GM10266 (cell line): ENCODE results near the gene CTAGE1.
"Not testable (repeated sequence)": the region's sequence is repeated elsewhere in the genome, so short reads cannot be mapped to it uniquely, and the experiment has no call there.

Experiments used
- DNase-seq: peaks from one replicate; pipeline ENCODE4 v3.0.0; 2012; ENCODE audit errors: extremely low spot score
- CTCF ChIP-seq: IDR thresholded peaks from 2 replicates; pipeline ENCODE4 v1.5.1; 2012; ENCODE audit warnings: mild to moderate bottlenecking, low read depth; ENCODE audit not compliant: control insufficient read depth, insufficient read depth; ENCODE audit errors: missing control alignments

CTAGE1 gene

GRCh38 chr18:22456116-22456480 lies 38.4 kb upstream of the CTAGE1 start:
- DNase-seq, result no peak
- TF ChIP-seq CTCF, result no peak

GRCh38 chr18:22455425-22456115 lies 37.9 kb upstream of the CTAGE1 start:
- TF ChIP-seq CTCF, result no peak
- DNase-seq, result no peak

DNA sequence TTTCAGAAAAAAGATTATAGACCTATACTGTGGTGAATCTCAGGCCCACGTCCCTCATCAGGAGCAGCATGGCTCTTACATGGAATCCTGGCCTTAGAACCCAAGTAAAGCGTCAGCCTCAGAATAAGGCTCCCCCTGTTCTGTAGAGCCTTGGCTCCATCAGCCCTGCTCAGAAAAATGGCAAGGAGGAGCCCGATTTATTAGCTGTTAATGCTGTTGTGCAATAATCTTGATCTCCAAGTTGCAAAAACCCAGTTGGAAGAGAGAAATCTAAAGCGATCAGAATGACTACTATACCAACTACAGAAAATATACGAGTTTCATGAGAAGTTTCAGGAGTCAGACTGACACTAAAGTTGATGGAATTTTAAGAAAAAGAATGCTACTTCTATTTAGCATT lies 35.6 kb upstream of the CTAGE1 start:
- no peak for DNase-seq
- TF ChIP-seq CTCF, result no peak

DNA sequence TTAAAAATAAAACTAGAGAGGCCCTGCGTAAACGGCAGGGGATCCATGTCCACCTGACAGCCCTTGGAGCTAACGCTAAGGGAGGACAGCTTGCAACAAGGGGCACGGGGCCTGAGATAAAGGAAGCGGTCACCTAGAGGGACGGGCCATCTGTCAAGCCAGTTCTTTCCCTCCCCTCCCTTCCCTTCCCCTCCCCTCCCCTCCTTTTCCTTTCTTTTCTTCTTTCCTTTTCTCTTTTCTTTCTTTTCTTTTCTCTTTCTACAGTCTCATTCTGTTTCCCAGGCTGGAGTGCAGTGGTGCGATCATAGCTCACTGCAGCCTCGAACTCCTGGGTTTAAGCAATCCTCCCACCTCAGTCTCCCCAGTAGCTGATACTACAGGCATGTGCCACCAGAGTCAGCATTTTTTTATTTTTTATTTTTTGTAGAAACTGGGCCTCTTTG lies 34.5 kb upstream of the CTAGE1 start:
- TF ChIP-seq CTCF, result no peak
- DNase-seq, result no peak

GRCh38 chr18:22451796-22452195 lies 34.1 kb upstream of the CTAGE1 start:
- no peak for TF ChIP-seq CTCF
- DNase-seq, result peak; percentile 18

DNA sequence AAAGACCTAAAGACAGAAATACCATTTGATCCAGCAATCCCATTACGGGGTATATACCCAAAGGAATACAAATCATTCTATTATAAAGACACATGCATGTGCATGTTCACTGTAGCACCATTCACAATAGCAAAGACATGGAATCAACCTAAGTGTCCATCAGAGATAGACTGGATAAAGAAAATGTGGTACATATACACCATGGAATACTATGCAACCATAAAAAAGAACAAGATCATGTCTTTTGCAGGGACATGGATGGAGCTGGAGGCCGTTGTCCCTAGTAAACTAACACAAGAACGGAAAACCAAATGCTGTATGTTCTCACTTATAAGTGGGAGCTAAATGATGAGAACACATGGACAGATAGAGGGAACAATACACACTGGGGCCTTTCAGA lies 33.1 kb upstream of the CTAGE1 start:
- not testable (repeated sequence) for DNase-seq

DNA sequence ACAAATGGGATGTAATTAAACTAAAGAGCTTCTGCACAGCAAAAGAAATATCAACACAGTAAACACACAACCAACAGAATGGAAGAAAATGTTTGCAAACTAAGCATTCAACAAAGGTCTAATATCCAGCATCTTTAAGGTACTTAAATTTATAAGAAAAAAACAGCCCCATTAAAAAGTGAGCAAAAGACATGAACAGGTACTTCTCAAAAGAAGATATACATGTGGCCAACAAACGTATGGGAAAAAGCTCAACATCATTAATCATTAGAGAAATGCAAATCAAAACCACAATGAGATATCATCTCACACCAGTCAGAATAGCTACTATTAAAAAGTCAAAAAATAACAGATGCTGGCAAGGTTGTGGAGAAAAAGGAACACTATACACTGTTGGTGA lies 32.6 kb upstream of the CTAGE1 start:
- not testable (repeated sequence) for DNase-seq

GRCh38 chr18:22449753-22450152 lies 32.0 kb upstream of the CTAGE1 start:
- not testable (repeated sequence) for DNase-seq

DNA sequence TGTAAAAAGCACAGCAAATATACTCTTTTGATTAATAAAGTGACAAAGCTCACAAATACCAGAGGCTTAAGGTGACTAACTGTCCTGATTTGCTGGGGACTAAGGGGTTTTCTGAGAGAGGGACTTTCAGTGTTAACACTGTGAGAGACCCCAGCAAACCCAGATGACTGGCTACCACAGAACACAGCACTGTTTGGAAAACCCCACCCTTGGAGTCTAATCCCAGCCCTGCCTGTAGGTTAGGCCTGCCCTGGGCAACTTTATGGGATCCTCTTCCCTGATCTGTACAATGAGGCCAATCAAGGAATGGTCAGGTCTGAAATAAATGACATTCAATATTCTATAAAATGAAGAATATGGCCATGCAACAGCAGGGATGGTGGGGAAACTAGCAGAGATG lies 30.5 kb upstream of the CTAGE1 start:
- TF ChIP-seq CTCF, result no peak
- no peak for DNase-seq
